ENCODE data around the gene PIP4K2B.
A peak's percentile ranks its signal among the peaks of the same experiment; 100 is the strongest.
"Not testable (repeated sequence)": the region's sequence is repeated elsewhere in the genome, so short reads cannot be mapped to it uniquely, and the experiment has no call there.

The PIP4K2B gene

GRCh38 chr17:38730526-38731379 is 68.6 kb downstream of the PIP4K2B start:
- DNase-seq (ENCODE audit: low read depth) = no peak

- DNase-seq (ENCODE audit: low read depth) = peak; percentile 74
These were observed 69.3 kb downstream of the PIP4K2B start, which contains the start of gene CISD3 for GRCh38 chr17:38729886-38730525. TSS of gene CISD3 (plus strand) at chr17:38730341. CDS start at chr17:38730359, 18 bp downstream.

GRCh38 chr17:38729368-38729885 is 69.9 kb downstream of the PIP4K2B start:
- no peak for DNase-seq (ENCODE audit: low read depth)

- peak; percentile 70 for DNase-seq (ENCODE audit: low read depth)
These were observed 71.0 kb downstream of the PIP4K2B start for GRCh38 chr17:38728290-38728831.

GRCh38 chr17:38727736-38728135 is 71.6 kb downstream of the PIP4K2B start:
- DNase-seq (ENCODE audit: low read depth) = no peak

- not testable (repeated sequence) for DNase-seq (ENCODE audit: low read depth)
These were observed 73.2 kb downstream of the PIP4K2B start for GRCh38 chr17:38726145-38726544.

- no peak for DNase-seq (ENCODE audit: low read depth)
These were observed 74.3 kb downstream of the PIP4K2B start for GRCh38 chr17:38725066-38725465.

- no peak for DNase-seq (ENCODE audit: low read depth)
These were observed 74.9 kb downstream of the PIP4K2B start for GRCh38 chr17:38724337-38724988.

GRCh38 chr17:38721802-38722201 is 77.6 kb downstream of the PIP4K2B start:
- DNase-seq (ENCODE audit: low read depth) = no peak

- no peak for DNase-seq (ENCODE audit: low read depth)
These were observed 78.4 kb downstream of the PIP4K2B start for GRCh38 chr17:38720941-38721340.

GRCh38 chr17:38719943-38720641 is 79.3 kb downstream of the PIP4K2B start:
- no peak for DNase-seq (ENCODE audit: low read depth)

GRCh38 chr17:38719289-38719942 is 79.9 kb downstream of the PIP4K2B start:
- no peak for DNase-seq (ENCODE audit: low read depth)

GRCh38 chr17:38717139-38717745 is 82.1 kb downstream of the PIP4K2B start:
- DNase-seq (ENCODE audit: low read depth) = no peak

GRCh38 chr17:38716368-38717005 is 82.9 kb downstream of the PIP4K2B start:
- DNase-seq (ENCODE audit: low read depth) = no peak
